HG03565 (cell line): ENCODE measurements around the gene PLA2G4E.

Source experiments
- ATAC-seq: cut with Tn5 transposase; IDR thresholded peaks from one replicate; pipeline ENCODE4 v1.9.1; 2021; ENCODE audit warnings: mild to moderate bottlenecking, moderate library complexity; ENCODE audit not compliant: unreplicated experiment

Gene PLA2G4E, protein sequence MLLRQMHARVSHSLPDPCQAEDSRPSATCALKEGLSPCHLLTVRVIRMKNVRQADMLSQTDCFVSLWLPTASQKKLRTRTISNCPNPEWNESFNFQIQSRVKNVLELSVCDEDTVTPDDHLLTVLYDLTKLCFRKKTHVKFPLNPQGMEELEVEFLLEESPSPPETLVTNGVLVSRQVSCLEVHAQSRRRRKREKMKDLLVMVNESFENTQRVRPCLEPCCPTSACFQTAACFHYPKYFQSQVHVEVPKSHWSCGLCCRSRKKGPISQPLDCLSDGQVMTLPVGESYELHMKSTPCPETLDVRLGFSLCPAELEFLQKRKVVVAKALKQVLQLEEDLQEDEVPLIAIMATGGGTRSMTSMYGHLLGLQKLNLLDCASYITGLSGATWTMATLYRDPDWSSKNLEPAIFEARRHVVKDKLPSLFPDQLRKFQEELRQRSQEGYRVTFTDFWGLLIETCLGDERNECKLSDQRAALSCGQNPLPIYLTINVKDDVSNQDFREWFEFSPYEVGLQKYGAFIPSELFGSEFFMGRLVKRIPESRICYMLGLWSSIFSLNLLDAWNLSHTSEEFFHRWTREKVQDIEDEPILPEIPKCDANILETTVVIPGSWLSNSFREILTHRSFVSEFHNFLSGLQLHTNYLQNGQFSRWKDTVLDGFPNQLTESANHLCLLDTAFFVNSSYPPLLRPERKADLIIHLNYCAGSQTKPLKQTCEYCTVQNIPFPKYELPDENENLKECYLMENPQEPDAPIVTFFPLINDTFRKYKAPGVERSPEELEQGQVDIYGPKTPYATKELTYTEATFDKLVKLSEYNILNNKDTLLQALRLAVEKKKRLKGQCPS

DNA sequence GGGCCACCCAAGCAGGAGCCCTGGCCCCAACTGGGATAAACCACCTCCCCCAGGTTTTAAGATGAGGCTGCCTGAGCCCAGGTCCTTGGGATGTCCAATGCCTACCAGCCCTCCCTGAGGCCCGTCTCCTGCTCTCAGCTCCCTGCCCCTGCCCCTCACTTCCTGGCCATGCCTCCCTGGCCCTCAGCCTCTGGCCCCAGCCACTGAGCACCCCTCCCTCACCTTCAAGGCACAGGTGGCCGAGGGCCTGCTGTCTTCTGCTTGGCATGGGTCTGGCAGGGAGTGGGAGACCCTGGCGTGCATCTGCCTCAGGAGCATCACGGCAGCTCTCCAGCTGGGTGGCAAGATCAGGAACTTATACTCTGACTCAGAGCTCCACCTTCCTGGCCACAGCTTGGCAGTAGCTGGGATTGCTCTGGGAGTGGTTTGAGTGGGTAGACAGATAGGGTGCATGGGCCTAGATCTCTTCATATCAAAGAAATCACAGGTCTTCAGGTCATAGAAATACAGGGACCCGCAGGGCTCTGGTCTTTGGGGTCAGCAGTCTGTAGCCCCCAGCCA lies at the start of gene PLA2G4E:
TSS of gene PLA2G4E (minus strand) at position 330 of the 561 bp plus-strand sequence. CDS start at position 318, 12 bp downstream.
- ATAC-seq = no peak

DNA sequence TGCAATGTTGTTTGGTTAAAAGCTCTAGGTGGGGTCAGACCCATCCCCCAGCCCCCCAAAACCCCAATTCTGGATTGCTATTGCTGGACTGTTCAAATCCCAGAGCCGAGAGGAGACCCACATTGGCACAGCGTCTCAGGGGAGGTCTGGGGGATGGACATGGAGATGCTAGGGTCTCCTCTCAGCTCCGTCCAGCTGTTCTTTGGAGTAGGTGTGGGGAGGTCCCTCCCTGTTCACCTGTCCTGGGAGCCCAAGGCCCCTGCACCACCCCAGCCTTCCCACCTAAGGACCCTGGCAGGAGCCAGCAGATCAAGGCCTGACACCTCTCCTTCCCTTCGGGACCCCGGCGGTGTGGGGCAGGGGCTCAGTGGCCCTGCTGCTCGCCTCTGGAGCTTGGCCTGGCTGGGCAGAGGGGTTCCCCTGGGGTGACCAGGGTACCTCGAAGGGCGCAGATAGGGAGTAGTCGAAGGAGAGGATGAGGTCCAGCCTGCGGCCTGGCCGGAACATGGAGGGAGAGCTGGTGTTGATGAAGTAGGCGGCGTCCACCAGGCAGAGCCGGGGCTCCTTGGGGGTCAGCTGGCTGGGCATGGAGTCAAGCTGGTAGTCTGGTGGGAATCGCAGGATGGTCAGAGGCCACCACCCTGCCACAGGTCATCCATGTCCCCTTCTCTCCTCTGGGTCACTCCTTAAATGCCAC lies 49.6 kb upstream of the PLA2G4E start:
- no peak for ATAC-seq

DNA sequence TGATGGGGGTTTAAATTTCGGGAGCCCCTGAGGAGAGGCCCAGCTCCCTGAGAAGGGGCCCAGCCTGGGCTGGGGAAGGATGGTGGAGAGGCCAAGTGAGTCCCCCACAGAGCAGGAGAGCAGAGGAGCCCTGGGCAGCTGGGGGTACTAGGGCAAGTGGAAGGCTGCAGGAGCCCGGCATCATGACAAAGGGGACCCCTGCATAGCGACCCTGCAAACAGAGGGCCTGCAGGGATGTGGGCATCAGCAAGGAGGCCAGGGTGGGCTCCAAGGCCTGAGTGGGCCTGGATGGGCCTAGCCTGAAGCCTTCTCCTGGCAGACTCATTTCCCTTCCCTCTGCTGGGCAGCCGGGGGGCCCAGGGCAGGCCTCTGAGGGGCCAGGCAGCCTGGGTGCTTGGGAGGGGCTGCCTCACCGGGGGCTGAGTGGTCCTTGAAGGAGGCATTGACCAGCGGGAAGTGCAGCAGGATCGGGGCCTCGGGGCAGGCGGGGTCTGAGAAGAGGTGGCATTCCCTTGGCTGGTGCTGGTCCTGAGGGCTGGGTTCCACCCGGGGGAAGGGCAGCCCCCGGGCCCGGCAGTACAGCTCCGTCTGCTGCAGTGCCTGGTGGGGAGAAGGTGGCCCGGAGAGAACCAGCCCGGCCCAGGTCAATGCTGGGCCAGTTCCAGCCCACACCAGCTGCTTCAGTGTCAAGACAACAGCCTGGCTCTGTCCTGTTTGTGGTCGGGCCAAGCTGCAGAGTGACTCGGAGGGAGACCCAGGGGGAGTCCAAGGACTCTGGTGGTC lies 48.8 kb upstream of the PLA2G4E start:
- ATAC-seq = no peak

DNA sequence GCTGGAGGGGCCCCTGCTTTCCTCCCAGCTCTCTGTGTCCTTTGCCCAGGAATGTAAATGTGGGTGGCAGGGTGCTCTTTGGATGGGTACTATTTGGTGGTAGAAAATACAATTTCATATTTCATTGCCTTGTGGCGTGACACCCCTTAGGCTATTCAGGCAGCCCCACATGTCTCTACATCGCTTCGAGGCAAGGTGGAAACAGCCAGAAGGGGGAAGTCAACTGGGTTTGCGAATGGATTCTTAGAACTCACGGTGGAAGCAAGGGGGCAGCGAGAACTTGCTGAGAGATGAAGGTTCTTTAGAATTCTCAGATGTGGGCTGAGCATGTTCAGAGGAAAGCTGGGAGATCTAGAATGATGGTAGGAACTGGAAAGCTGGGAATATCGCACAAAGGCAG lies 48.2 kb upstream of the PLA2G4E start:
- ATAC-seq = no peak

DNA sequence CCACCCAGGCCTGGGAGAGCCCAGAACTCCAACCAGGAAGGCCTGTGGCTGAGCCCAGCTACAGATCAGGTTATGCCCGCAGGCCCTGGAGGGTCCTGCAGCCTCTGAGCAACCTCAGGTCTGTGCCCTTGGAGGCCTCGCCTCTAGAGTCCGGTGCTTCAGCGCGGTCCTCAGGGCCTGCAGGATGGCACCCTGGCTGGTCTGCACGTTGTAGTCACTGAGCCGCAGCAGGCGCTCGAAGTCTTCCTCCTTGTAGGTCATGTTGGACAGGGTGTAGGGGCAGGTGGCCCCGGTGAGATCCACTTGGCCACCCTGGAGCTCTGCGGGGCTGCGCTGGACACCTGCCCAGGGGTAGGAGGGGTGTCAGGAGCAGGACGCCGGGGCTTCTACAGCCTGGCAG lies 47.8 kb upstream of the PLA2G4E start:
- no peak for ATAC-seq

DNA sequence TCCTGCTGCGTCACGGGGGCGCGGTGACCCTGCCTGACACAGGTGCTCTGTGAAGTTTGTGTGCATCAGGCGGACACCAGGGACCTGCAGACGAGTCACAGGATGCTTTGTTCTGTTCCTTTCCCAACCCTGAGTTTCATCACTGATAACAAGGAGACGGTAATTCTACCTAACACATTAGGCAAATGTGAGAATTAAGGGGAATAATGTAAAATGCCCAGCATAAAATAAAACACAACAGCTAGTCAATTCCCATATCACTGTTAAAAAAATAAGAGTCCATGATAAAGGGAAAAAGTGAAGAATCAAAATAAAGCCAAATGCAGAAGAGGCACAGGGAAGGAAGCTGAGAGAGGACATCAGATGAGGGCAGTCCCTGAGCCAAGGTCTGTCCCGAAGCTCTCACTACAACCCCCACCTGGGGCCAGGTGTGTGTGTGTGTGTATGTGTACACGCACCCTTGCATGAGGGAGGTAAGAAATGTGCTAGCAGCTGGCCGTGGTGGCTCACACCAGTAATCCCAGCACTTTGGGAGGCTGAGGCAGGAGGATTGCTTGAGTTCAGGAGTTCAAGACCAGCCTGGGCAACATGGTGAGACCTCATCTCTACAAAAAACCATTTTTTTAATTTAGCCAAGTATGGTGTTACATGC lies 46.0 kb upstream of the PLA2G4E start:
- ATAC-seq = no peak

DNA sequence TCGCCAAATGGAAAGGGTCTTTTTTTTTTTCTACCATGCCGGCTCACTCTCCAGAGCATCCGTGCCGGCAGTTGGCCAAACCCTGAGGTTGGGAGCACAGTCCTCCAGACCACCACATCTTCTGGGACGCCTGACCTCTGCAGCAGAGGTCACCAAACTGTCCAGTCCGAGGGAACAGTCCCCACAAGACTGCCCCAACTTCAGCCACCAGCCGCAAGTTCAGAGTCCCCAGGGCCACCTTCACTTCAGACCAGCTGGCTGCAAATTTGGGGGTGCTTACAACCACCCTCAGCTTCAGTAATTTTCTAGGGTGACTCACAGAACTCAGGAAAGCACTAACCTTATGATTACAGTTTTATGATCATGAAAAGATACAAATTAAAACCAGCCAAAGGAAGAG lies 44.6 kb upstream of the PLA2G4E start:
- no peak for ATAC-seq

DNA sequence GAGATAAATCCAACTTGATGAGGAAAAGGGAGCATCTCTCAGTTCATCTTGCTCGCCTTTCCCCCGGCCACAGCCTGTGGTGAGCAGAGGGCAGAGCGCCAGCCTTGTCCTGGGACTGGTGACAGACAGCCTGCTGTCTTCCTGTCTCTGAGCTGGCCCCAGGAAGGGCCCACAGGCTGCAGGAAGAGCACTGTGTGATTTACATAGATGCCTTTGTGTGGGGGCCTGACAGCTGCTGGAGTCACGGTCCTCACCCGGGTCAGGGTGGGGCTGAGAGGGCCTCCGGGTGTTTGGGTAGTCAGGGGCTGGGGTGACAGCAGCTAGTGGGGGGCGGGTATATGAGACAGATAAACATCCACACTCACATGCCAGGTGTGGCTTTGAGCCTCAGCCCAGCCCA lies 44.2 kb upstream of the PLA2G4E start:
- ATAC-seq = no peak

DNA sequence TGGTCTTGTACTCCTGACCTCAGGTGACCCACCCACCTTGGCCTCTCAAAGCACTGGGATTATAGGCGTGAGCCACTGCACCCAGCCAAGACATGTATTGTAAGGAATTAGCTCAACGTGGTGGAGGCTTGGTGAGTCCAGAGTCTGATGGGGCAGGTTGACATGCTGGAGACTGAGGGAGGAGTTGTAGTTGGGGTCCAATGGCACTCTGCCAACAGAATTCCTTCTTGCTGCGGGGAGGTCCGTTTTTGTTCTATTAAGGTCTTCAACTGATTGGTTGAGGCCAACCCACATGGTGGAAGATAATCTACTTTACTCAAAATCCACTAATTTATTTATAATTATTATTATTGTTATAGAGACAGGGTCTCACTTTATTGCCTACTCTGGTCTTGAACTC lies 43.4 kb upstream of the PLA2G4E start:
- ATAC-seq = no peak

DNA sequence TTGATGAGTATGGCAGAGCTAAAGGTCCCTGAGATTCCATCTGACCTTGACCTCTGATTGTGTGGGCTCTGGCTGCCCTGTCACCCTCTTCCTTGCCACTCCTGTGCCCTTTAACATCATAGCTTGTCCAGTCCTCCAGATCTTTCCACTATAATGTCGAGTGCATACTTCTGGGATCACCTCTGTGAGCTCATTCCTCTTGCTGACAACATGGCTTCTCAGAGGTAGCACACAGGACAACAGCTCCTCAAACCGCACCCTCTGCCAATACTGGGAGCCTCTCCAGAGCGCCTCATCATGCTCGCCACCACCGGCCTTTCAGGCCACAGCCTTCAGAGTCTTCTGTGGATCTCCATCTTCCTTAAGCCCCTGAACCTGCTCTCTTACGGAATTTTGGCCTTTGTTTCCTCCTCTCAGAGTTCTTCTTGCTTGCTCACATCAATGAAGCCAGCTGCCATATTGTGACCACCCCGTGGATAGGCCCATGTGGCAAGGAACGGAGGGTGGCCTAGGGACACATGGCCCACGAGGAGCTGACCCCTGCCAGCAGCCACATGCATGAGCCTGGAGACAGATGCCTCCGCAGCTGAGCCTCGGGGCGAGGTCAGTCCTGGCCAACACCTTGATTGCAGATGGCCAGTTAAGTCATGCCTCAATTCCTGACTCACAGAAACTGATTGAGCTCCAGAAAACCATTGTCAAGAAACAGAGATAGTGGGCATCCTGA lies 42.4 kb upstream of the PLA2G4E start:
- no peak for ATAC-seq

DNA sequence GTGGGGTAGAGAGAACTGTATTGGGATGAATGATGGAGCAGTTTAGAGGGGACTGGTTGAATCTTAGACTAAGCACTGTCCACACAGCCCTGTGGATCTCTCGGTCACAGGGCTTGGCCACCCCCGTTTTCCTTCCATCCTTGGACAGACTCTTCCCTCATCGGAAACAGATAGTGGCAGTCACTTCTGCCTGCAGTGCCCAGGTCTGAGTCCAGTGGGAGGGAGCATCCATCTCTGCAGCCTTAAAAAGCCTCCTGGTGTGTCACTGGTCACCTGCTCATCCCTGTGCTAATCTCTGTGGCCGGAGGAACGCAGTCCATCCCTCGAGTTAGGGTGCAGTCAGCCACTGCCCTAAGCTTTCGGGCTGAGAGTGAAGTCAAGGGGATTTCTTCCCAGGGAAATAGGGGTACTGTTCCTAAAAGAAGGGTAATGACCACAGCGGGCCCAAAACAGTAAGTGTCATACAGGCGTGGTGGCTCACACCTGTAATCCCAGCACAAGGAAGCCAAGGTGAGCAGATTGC lies 41.5 kb upstream of the PLA2G4E start:
- no peak for ATAC-seq

DNA sequence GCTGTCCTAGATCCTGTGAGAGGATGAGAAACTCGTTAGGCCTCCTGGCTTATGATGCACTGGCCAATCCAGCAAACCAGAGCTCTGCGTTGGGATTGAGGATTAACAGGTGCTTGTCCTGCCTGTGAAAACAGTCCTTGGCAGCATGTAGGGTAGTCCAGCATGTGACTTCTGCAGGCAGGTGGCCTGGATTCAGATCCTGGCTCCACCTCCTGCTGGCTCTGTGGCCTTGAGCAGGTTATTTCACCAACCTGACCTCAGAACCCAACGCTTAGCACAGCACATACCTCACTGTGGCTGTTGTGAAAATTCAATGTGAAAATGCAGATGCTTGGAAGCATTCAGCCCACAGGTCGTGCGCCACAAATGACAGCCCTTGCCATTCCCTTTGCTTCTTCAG lies 40.0 kb upstream of the PLA2G4E start:
- no peak for ATAC-seq

DNA sequence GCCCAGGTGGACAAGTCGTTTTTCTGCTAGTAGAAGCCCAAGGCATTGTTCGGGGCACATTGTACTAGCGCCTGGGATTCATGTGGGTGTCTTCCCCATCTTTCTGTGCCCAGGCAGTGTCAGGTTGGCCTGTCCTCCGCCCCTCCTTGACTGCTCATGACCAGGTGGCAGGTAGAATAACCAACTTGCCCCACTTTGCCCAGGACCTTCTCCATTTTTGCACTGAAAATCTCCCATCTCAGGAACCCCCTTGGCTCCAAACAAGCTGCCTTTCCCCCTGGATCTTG lies 39.6 kb upstream of the PLA2G4E start:
- no peak for ATAC-seq

DNA sequence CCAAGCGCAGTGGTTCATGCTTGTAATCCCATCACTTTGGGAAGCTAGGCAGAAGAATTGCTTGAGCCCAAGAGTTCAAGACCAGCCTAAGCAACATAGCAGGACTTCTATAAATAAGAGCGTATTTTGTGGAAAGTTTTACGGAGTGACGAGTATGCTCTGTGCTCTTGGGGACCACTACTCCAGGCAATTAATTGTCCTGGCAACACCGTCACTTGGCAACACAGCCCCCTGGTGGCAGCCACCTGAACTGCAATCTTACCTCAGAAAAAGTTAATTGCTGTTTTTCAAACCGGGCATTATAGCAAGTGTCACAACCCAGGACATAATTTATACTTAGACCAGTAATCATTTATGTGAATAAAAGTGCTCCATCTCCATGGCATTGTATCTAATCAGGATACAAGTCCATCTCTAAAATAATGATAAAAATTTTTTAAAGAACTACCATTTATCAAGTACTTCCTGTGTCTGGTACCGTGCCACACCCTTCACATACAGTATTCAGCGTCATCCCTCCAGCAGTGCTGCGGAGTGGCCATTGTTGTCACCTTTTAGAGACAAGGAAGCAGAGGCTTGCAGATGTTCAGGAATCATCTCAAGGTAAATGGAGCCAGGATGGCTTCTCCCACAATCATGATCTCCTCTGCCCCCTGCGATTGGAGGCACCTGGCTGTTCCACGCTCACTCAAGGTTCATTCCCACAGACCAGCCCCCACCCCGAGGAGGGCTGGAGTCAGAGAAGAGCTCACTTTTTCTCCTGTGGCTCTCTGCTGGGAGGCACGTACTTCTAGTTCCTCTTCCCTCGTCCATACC lies 39.0 kb upstream of the PLA2G4E start:
- no peak for ATAC-seq

DNA sequence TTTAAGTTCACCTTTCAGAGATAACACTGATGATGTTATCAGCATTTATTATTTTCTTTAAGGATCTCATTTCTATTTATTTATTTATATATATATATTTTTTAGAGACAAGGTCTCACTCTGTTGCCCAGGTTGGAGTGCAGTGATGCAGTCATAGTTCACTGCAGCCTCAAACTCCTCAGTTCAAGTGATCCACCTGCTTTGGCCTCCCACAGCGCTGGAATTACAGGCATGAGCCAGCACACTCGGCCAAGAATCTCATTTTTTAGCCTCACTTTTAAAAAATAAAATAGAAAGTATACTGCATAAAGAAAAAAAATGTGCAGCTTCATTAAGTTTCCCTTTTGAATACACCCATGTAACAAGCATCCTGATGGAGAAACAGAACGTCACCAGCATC lies 37.9 kb upstream of the PLA2G4E start:
- no peak for ATAC-seq

DNA sequence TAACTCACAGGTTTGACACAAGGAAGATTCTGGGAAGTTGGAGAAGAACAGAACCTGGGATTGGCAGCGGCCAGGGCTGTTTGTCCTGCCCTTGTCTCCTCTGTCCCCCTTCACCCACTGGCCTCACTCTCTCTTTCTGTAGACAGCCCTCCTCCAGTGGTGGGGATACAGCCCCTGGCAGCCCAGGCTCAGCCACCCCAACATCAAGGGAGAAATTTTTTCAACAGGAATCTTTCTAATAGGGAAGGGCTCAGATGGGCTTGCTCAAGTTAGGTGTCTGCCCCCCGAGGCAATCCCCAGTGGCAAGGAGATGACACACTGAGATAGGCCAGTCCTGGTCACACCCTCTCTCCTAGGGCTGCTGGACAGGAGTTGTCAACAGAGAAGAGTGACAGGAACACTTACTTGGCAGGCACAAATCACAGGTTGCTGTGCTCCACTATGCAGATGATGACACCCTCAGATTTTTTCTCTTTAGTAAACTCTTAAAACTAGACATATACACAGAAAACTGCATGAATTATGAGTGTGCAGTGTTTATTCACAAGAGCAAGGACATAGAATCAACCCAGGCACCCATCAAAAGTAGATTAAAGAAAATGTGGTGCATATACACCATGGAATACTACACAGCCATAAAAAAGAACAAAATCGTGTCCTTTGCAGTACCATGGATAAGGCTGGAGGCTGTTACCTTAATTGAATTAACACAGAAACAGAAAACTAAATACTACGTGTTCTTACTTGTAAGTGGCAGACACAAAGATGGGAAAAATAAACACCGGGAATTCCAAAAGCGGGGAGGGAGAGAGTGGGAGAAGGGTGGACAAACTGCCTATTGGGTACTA lies 37.2 kb upstream of the PLA2G4E start:
- ATAC-seq = no peak

DNA sequence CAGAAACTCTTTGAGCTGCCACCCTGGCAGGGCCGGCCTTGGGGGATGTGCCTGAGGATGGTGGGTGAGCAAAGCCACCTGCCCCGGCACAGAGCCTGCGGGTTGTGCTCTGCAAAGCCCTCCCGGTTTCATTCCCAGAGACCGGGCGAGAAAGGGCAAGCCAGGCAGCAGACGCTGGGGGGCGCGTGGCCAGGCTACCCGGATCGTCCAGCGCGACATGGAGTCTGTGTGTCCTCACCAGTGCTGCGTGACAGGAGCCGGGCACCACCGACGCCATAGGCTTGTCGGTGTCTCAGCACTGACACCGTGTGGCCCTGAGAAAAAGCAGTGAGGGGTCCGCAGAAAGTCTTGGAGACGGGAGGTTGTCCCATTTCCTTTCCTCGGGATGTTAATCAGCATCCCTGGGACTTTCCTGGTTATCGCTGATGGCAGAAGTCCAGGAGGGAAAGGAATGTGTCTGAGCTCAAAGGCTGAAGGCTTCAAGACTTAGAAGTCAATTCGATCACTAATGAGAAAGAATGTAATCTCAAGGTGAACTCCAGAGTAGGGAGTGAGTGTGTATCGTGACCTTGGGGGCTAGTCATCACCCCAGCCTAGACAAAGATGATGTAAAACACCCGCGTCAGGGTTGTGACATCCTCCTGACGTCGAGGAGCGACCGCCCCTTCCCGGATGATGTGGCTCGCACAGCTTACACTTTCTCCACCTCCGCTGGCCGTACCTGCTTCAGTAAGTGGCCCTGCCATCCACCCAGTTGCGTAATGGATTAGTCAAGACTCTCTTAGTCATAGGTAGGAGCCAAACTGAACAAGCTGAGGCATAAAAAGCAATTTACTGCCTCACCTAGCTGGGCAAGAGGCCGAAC lies 36.3 kb upstream of the PLA2G4E start:
- no peak for ATAC-seq
